NAMALWA (cell line): Measurements from ENCODE around the gene TBC1D22A.

Experiments
- DNase-seq: peaks from one replicate; pipeline ENCODE4 v3.0.0-alpha.2; 2015; ENCODE audit warnings: low spot score

The TBC1D22A gene

GRCh38 chr22:47013861-47014635 lies 251.6 kb downstream of the TBC1D22A start:
- DNase-seq: no peak

GRCh38 chr22:47014636-47015345 lies 252.3 kb downstream of the TBC1D22A start:
- no peak for DNase-seq

GRCh38 chr22:47015589-47016178 lies 253.2 kb downstream of the TBC1D22A start:
- DNase-seq: no peak

GRCh38 chr22:47016631-47017030 lies 254.2 kb downstream of the TBC1D22A start:
- DNase-seq: no peak

- DNase-seq: no peak
Observed at GRCh38 chr22:47017245-47017644, 254.8 kb downstream of the TBC1D22A start.

- no peak for DNase-seq
Observed at GRCh38 chr22:47018010-47018910, 255.8 kb downstream of the TBC1D22A start.

- no peak for DNase-seq
Observed at GRCh38 chr22:47019012-47019790, 256.8 kb downstream of the TBC1D22A start.

GRCh38 chr22:47020166-47020565 lies 257.7 kb downstream of the TBC1D22A start:
- DNase-seq: no peak

GRCh38 chr22:47021371-47022074 lies 259.1 kb downstream of the TBC1D22A start:
- no peak for DNase-seq

- DNase-seq: no peak
Observed at GRCh38 chr22:47022075-47022473, 259.6 kb downstream of the TBC1D22A start.

GRCh38 chr22:47022475-47022874 lies 260.0 kb downstream of the TBC1D22A start:
- DNase-seq: no peak

GRCh38 chr22:47023871-47024270 lies 261.4 kb downstream of the TBC1D22A start:
- DNase-seq: no peak

- no peak for DNase-seq
Observed at GRCh38 chr22:47027766-47028165, 265.3 kb downstream of the TBC1D22A start.

- no peak for DNase-seq
Observed at GRCh38 chr22:47029244-47030074, 267.0 kb downstream of the TBC1D22A start.

- no peak for DNase-seq
Observed at GRCh38 chr22:47030143-47030661, 267.8 kb downstream of the TBC1D22A start.

GRCh38 chr22:47030881-47031627 lies 268.6 kb downstream of the TBC1D22A start:
- DNase-seq: no peak

GRCh38 chr22:47031628-47031915 lies 269.1 kb downstream of the TBC1D22A start:
- no peak for DNase-seq

GRCh38 chr22:47032091-47032943 lies 269.9 kb downstream of the TBC1D22A start:
- DNase-seq: no peak
